Mesenchymal stem cell (in vitro differentiated cells and primary cell): ENCODE measurements around the gene MARK3.

ENCODE experiments used
- DNase-seq: peaks from one replicate; pipeline ENCODE4 v3.0.0-alpha.2; 2013
- H2AFZ ChIP-seq: one replicate; pipeline ENCODE4 v1.6.1; 2013; ENCODE audit warnings: low read depth, mild to moderate bottlenecking, control low read depth, inconsistent platforms, low read length, moderate library complexity
- H2AK5ac ChIP-seq: 2 replicates; pipeline ENCODE4 v1.6.1; 2013; ENCODE audit warnings: low read length, moderate library complexity, mild to moderate bottlenecking, inconsistent platforms; ENCODE audit not compliant: severe bottlenecking
- H2BK120ac ChIP-seq: one replicate; pipeline ENCODE4 v1.6.1; 2013; ENCODE audit warnings: low read depth, mild to moderate bottlenecking, inconsistent platforms, low read length, moderate library complexity
- H2BK12ac ChIP-seq, 2 experiments: one replicate each; pipeline ENCODE4 v1.6.1; 2013; ENCODE audit warnings: inconsistent platforms in 2 of 2, low read length in 2 of 2, mild to moderate bottlenecking in 2 of 2, moderate library complexity in 2 of 2, control low read depth in 1 of 2
- H2BK15ac ChIP-seq: one replicate; pipeline ENCODE4 v1.6.1; 2013; ENCODE audit warnings: mild to moderate bottlenecking, low read depth, inconsistent platforms; ENCODE audit not compliant: poor library complexity, severe bottlenecking
- H2BK5ac ChIP-seq: 2 replicates; pipeline ENCODE4 v1.6.1; 2013; ENCODE audit warnings: low read depth, mild to moderate bottlenecking, low read length, control low read depth, inconsistent platforms; ENCODE audit not compliant: poor library complexity, severe bottlenecking
- H3K14ac ChIP-seq, 2 experiments: one replicate each; pipeline ENCODE4 v1.6.1; 2013; ENCODE audit warnings: inconsistent platforms in 2 of 2, low read length in 2 of 2, control low read depth in 1 of 2, mild to moderate bottlenecking in 1 of 2, moderate library complexity in 1 of 2
- H3K18ac ChIP-seq, 2 experiments: one replicate each; pipeline ENCODE4 v1.6.1; 2013; ENCODE audit warnings: inconsistent platforms in 2 of 2, low read length in 2 of 2, control low read depth in 1 of 2, low read depth in 1 of 2, mild to moderate bottlenecking in 1 of 2
- H3K23ac ChIP-seq, 2 experiments: one replicate each; pipeline ENCODE4 v1.6.1; 2013; ENCODE audit warnings: inconsistent platforms in 2 of 2, low read length in 2 of 2, mild to moderate bottlenecking in 2 of 2, moderate library complexity in 2 of 2, control low read depth in 1 of 2
- H3K27ac ChIP-seq: 2 replicates; pipeline ENCODE4 v1.5.1; 2013; ENCODE audit warnings: mild to moderate bottlenecking, moderate library complexity, low read length, control low read depth, inconsistent platforms; ENCODE audit not compliant: poor library complexity, severe bottlenecking
- H3K27me3 ChIP-seq, 2 experiments: 2 replicates each; pipeline versions ENCODE4 v1.6.1 to v1.7.0; 2013; ENCODE audit warnings: low read length in 2 of 2, mild to moderate bottlenecking in 2 of 2, moderate library complexity in 2 of 2, control low read depth in 1 of 2, inconsistent platforms in 1 of 2; ENCODE audit not compliant: control insufficient read depth in 1 of 2, insufficient read depth in 1 of 2
- H3K36me3 ChIP-seq, 2 experiments: 2 replicates each; pipeline versions ENCODE4 v1.6.1 to v1.7.0; 2013; ENCODE audit warnings: low read length in 2 of 2, control low read depth in 1 of 2, inconsistent platforms in 1 of 2, low read depth in 1 of 2, mild to moderate bottlenecking in 1 of 2; ENCODE audit not compliant: insufficient read depth in 2 of 2, control insufficient read depth in 1 of 2
- H3K4ac ChIP-seq, 2 experiments: one replicate each; pipeline ENCODE4 v1.6.1; 2013; ENCODE audit warnings: inconsistent platforms in 2 of 2, low read length in 2 of 2, mild to moderate bottlenecking in 2 of 2, moderate library complexity in 2 of 2, control low read depth in 1 of 2, low read depth in 1 of 2
- H3K4me1 ChIP-seq: 2 replicates; pipeline ENCODE4 v1.6.1; 2013; ENCODE audit warnings: low read depth, low read length, control low read depth; ENCODE audit not compliant: control insufficient read depth, insufficient read depth
- H3K4me2 ChIP-seq: 2 replicates; pipeline ENCODE4 v1.6.1; 2013; ENCODE audit warnings: low read length, mild to moderate bottlenecking, inconsistent platforms; ENCODE audit not compliant: poor library complexity, severe bottlenecking
- H3K4me3 ChIP-seq, 2 experiments: 2 replicates each; pipeline versions ENCODE4 v1.5.1 to v1.7.0; 2013; ENCODE audit warnings: low read length in 2 of 2, mild to moderate bottlenecking in 2 of 2, control low read depth in 1 of 2, low read depth in 1 of 2; ENCODE audit not compliant: insufficient read depth in 1 of 2
- H3K79me1 ChIP-seq: replicated peaks from 2 replicates; pipeline ENCODE4 v1.6.1; 2013; ENCODE audit warnings: mild to moderate bottlenecking, control low read depth, low read length, inconsistent platforms; ENCODE audit not compliant: poor library complexity, severe bottlenecking
- H3K9ac ChIP-seq: 2 replicates; pipeline ENCODE4 v1.7.0; 2013; ENCODE audit warnings: mild to moderate bottlenecking, low read length, moderate library complexity
- H3K9me3 ChIP-seq: 2 replicates; pipeline ENCODE4 v1.7.0; 2013; ENCODE audit warnings: mild to moderate bottlenecking, low read length; ENCODE audit not compliant: control insufficient read depth
- H4K8ac ChIP-seq: one replicate; pipeline ENCODE4 v1.6.1; 2013; ENCODE audit warnings: inconsistent platforms, mild to moderate bottlenecking, low read length, moderate library complexity
- H4K91ac ChIP-seq: one replicate; pipeline ENCODE4 v1.6.1; 2013; ENCODE audit warnings: mild to moderate bottlenecking, low read length, inconsistent platforms
- WGBS: methylation state at CpG from one replicate; pipeline ENCODE4 v1.1.7; 2013; ENCODE audit warnings: mixed read lengths; 5-methylcytosine and 5-hydroxymethylcytosine counted together

The MARK3 gene

DNA sequence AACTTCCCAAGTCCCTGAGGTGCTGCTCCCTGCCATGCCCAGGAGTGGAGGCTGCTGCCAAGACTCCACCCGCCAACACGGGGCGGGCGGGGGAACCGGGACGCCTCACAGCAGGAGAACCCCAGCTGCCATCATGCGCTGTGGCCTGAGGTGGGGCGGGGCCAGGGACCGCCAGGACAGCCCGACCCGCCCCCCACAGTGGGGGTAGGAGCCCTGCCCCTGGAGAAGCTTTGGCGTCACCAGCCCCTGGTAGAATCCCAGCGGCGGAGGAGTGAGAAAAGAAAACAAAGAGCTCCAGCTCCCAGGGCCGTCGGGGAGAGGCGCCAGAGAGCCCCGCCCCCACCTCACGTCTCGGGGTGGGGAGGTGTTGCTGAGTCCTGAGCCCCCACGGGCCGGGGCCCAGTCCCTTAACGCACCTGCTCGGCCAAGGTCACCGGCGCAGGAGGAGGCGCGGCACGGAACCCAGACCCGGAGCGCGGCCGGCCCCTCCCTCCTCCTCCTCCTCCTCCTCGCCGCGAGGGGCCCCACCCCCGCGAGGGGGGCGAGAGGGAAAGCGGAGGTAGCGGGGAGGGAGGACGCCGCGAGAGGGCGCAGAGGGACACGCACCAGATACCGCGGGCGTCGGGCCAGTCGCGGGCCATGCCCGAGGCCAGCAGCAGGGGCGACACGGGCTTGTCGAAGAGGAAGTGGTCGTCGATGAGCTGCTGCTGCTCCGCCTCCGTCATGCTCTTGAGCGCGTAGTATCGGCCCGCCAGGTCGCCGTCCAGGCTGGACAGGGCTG, 135.6 kb downstream of the MARK3 start:
- peak overlapping the region; percentile 15 for H2AFZ ChIP-seq
- H3K4ac ChIP-seq, result no peak overlapping the region
- peaks cover 10 to 15% of the 10 kb centered on the region in 2 experiments for H3K27me3 ChIP-seq
- no peak overlapping the region for H2BK5ac ChIP-seq
- H2BK15ac ChIP-seq, result peak overlapping the region; percentile 56
- no peak overlapping the region for H3K27ac ChIP-seq
- peak overlapping the region; percentile 54 to 63 for H3K4me3 ChIP-seq
- no peak overlapping the region for H4K91ac ChIP-seq
- H2AK5ac ChIP-seq, result no peak overlapping the region
- H2BK12ac ChIP-seq, result no peak overlapping the region
- H3K23ac ChIP-seq, result no peak overlapping the region
- no peaks in the 10 kb centered on the region for H3K79me1 ChIP-seq
- no peak overlapping the region for H4K8ac ChIP-seq
- H2BK120ac ChIP-seq, result no peak overlapping the region
- DNase-seq, result peak; percentile 76
- no peaks in the 10 kb centered on the region for H3K9me3 ChIP-seq
- peak overlapping the region in 1 of 2 experiments; percentile 29 for H3K18ac ChIP-seq
- peaks cover under 1 to 4% of the 10 kb centered on the region in 2 experiments for H3K36me3 ChIP-seq
- H3K4me1 ChIP-seq, result peaks cover 61% of the 10 kb centered on the region
- 27% methylated on average over 27 of the region's 66 CpGs for WGBS
- H3K9ac ChIP-seq, result peak overlapping the region; percentile 43
- H3K4me2 ChIP-seq, result peak overlapping the region; percentile 42
- no peak overlapping the region for H3K14ac ChIP-seq

- Histone ChIP-seq H4K91ac (no peak overlapping the region), H2BK15ac (peak overlapping the region; percentile 35), H3K4me1 (peaks cover 67% of the 10 kb centered on the region), H3K27ac (no peak overlapping the region), H3K27me3 (peaks cover 10 to 15% of the 10 kb centered on the region in 2 experiments), H4K8ac (no peak overlapping the region), H3K4me2 (peak overlapping the region; percentile 42), H3K4me3 (peak overlapping the region; percentile 54 to 71), H3K14ac (peak overlapping the region in 1 of 2 experiments; percentile 19), H2BK5ac (no peak overlapping the region), H2BK120ac (no peak overlapping the region), H3K18ac (no peak overlapping the region), H3K23ac (no peak overlapping the region), H3K9ac (peak overlapping the region; percentile 43), H3K36me3 (peaks cover 0 to 2% of the 10 kb centered on the region in 2 experiments), H3K9me3 (no peaks in the 10 kb centered on the region), H3K4ac (no peak overlapping the region), H2AK5ac (no peak overlapping the region), H2AFZ (peak overlapping the region; percentile 15), H2BK12ac (no peak overlapping the region), H3K79me1 (peaks cover 2% of the 10 kb centered on the region)
- WGBS, result 3% methylated on average over 39 of the region's 77 CpGs
- DNase-seq, result no peak
Observed at GRCh38 chr14:103521438-103521950, 136.3 kb downstream of the MARK3 start.

GRCh38 chr14:103521951-103522563, 136.8 kb downstream of the MARK3 start:
- peak overlapping the region; percentile 68 for H3K9ac ChIP-seq
- H3K36me3 ChIP-seq, result peaks cover 0 to 4% of the 10 kb centered on the region in 2 experiments

More at GRCh38 chr14:103521951-103522563, 136.8 kb downstream of the MARK3 start:
- peak overlapping the region; percentile 83 for H3K4me2 ChIP-seq
- H3K9me3 ChIP-seq, result no peaks in the 10 kb centered on the region
- H3K14ac ChIP-seq, result no peak overlapping the region
- no peak overlapping the region for H2BK120ac ChIP-seq
- H3K23ac ChIP-seq, result peak overlapping the region in 1 of 2 experiments; percentile 91
- DNase-seq, result peak; percentile 43
- peak overlapping the region; percentile 32 for H2AFZ ChIP-seq
- H3K18ac ChIP-seq, result peak overlapping the region in 1 of 2 experiments; percentile 65
- H3K4me3 ChIP-seq, result peak overlapping the region; percentile 54 to 71
- peak overlapping the region; percentile 56 for H4K8ac ChIP-seq
- H3K4ac ChIP-seq, result no peak overlapping the region
- peaks cover 10 to 15% of the 10 kb centered on the region in 2 experiments for H3K27me3 ChIP-seq
- peaks cover 70% of the 10 kb centered on the region for H3K4me1 ChIP-seq
- no peak overlapping the region for H4K91ac ChIP-seq
- 2% methylated on average over 44 of the region's 74 CpGs for WGBS
- H2BK12ac ChIP-seq, result peak overlapping the region in 1 of 2 experiments; percentile 61
- no peak overlapping the region for H2AK5ac ChIP-seq
- no peak overlapping the region for H2BK5ac ChIP-seq
- H2BK15ac ChIP-seq, result peak overlapping the region; percentile 35
- H3K27ac ChIP-seq, result no peak overlapping the region
- peaks cover 2% of the 10 kb centered on the region for H3K79me1 ChIP-seq
